Measurements from ENCODE around the gene SF1. TPM values are rescaled to one million over a fixed set of nuclear protein-coding genes. Genes with fewer than 3 reads are reported as not detected.

The SF1 gene
- total RNA-seq, 1 donor from 2014 or later, result 278 TPM

GRCh38 chr11:64721359-64721699 lies 57.0 kb downstream of the SF1 start:
- no peaks in the 10 kb centered on the region for H3K36me3 ChIP-seq
- no peaks in the 10 kb centered on the region for H3K9me3 ChIP-seq
- no peak overlapping the region for H3K27ac ChIP-seq
- peaks cover 7% of the 10 kb centered on the region for H3K4me1 ChIP-seq
- no peak overlapping the region for H3K4me3 ChIP-seq
- no peak for DNase-seq (ENCODE audit: extremely low spot score in 2 of 2)
- TF ChIP-seq POLR2A (IDR thresholded peaks at IDR 0.05) (no peak), POLR2AphosphoS5 (IDR thresholded peaks at IDR 0.05; ENCODE audit: insufficient read depth in 1 of 2, low read depth in 1 of 2) (no peak), CTCF (IDR thresholded peaks at IDR 0.05) (no peak)
- intact Hi-C loops (cut with DNase I), result loop anchor here (5.0 kb wide), 1 partner anchor 169 kb away; no protein-coding TSS in a partner anchor
- peaks cover 4% of the 10 kb centered on the region for H3K27me3 ChIP-seq

- intact Hi-C loops (cut with DNase I), result loop anchor here (5.0 kb wide), 1 partner anchor 168 kb away; no protein-coding TSS in a partner anchor
- no peak overlapping the region for H3K4me3 ChIP-seq
- H3K27me3 ChIP-seq, result peaks cover 4% of the 10 kb centered on the region
Measured at GRCh38 chr11:64720640-64721358, 57.5 kb downstream of the SF1 start.

GRCh38 chr11:64720167-64720566 lies 58.2 kb downstream of the SF1 start:
- no peak overlapping the region for H3K27ac ChIP-seq
- no peak for DNase-seq (ENCODE audit: extremely low spot score in 2 of 2)
- H3K27me3 ChIP-seq, result peaks cover 4% of the 10 kb centered on the region
- no peak overlapping the region for H3K4me3 ChIP-seq
- intact Hi-C loops (cut with DNase I), result loop anchor here (5.0 kb wide), 1 partner anchor 168 kb away; no protein-coding TSS in a partner anchor
- TF ChIP-seq POLR2A (IDR thresholded peaks at IDR 0.05), result no peak
- no peak for TF ChIP-seq CTCF (IDR thresholded peaks at IDR 0.05)
- no peak for TF ChIP-seq POLR2AphosphoS5 (IDR thresholded peaks at IDR 0.05; ENCODE audit: insufficient read depth in 1 of 2, low read depth in 1 of 2)
- H3K4me1 ChIP-seq, result peaks cover 7% of the 10 kb centered on the region
- H3K9me3 ChIP-seq, result no peaks in the 10 kb centered on the region
- H3K36me3 ChIP-seq, result no peaks in the 10 kb centered on the region

More at GRCh38 chr11:64720640-64721358, 57.5 kb downstream of the SF1 start:
- no peak for DNase-seq (ENCODE audit: extremely low spot score in 2 of 2)
- TF ChIP-seq POLR2A (IDR thresholded peaks at IDR 0.05) (no peak), CTCF (IDR thresholded peaks at IDR 0.05) (no peak), POLR2AphosphoS5 (IDR thresholded peaks at IDR 0.05; ENCODE audit: insufficient read depth in 1 of 2, low read depth in 1 of 2) (no peak)
- H3K4me1 ChIP-seq, result peaks cover 7% of the 10 kb centered on the region
- H3K27ac ChIP-seq, result no peak overlapping the region
- no peaks in the 10 kb centered on the region for H3K36me3 ChIP-seq
- no peaks in the 10 kb centered on the region for H3K9me3 ChIP-seq

- H3K4me1 ChIP-seq, result peaks cover 7% of the 10 kb centered on the region
- H3K27me3 ChIP-seq, result peaks cover 4% of the 10 kb centered on the region
- no peaks in the 10 kb centered on the region for H3K36me3 ChIP-seq
- no peak overlapping the region for H3K27ac ChIP-seq
- DNase-seq (ENCODE audit: extremely low spot score in 2 of 2), result no peak
- H3K9me3 ChIP-seq, result no peaks in the 10 kb centered on the region
- no peak for TF ChIP-seq CTCF (IDR thresholded peaks at IDR 0.05)
- no peak for TF ChIP-seq POLR2A (IDR thresholded peaks at IDR 0.05)
- no peak for TF ChIP-seq POLR2AphosphoS5 (IDR thresholded peaks at IDR 0.05; ENCODE audit: insufficient read depth in 1 of 2, low read depth in 1 of 2)
- no peak overlapping the region for H3K4me3 ChIP-seq
- intact Hi-C loops (cut with DNase I), result no loop called here
Measured at GRCh38 chr11:64719406-64719805, 58.9 kb downstream of the SF1 start.

GRCh38 chr11:64718780-64719124 lies 59.6 kb downstream of the SF1 start:
- no peak for TF ChIP-seq POLR2A (IDR thresholded peaks at IDR 0.05)
- TF ChIP-seq CTCF (IDR thresholded peaks at IDR 0.05), result no peak
- TF ChIP-seq POLR2AphosphoS5 (IDR thresholded peaks at IDR 0.05; ENCODE audit: insufficient read depth in 1 of 2, low read depth in 1 of 2), result no peak
- DNase-seq (ENCODE audit: extremely low spot score in 2 of 2), result no peak
- Histone ChIP-seq H3K36me3 (no peaks in the 10 kb centered on the region), H3K27ac (no peak overlapping the region), H3K4me3 (no peak overlapping the region), H3K9me3 (no peaks in the 10 kb centered on the region), H3K4me1 (peaks cover 9% of the 10 kb centered on the region), H3K27me3 (peaks cover 4% of the 10 kb centered on the region)
- intact Hi-C loops (cut with DNase I), result no loop called here

Data from vagina (tissue), 2 donors.